GM21737 (cell line): Measurements from ENCODE around the gene KCTD18.

Source experiments
- ATAC-seq: cut with Tn5 transposase; IDR thresholded peaks from one replicate; pipeline ENCODE4 v1.9.1; 2021; ENCODE audit warnings: mild to moderate bottlenecking, moderate library complexity; ENCODE audit not compliant: unreplicated experiment

The KCTD18 gene

GRCh38 chr2:200455958-200456421, 53.9 kb downstream of the KCTD18 start:
- peak; percentile 52 for ATAC-seq

DNA sequence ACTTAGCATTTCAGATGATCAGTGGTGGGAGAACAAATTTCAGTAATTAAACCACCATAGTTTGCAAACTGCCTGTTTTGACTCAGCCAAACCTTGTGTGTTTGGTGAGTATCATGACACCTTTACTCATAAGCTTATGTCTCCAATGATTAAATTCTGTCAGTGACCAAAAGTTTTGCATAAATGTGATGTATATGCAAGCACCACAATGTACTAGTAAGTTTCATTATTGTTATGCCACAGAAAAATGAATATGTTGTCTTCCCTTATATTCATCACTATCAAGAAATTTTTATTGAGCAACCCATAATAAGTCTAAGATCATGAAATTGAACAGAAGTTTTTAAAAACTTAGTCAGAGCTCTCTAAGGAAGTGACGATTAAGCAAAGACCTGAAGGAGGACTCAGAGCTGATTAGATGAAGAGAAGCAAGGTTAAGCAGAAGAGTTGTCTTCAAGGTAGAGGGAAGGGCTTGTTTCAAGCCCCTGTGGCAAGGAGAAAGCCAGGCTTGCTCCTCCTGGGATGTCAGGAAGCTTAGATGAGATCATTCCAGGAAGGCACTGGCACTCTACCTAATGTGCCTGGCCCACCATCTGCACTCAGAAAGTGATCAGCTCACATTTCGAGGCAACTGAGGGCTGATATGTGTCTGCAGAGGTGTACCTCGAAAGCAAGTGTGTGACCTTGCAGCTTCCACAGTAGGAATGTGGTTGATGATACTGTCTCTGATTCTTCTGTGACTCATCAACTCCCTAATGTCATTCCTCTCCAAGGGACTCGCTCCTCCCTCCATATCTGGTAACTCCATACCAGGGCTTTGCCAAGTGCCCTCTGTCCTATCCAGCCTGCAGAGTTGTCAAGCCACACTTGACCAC, 54.7 kb downstream of the KCTD18 start:
- peak; percentile 76 for ATAC-seq

DNA sequence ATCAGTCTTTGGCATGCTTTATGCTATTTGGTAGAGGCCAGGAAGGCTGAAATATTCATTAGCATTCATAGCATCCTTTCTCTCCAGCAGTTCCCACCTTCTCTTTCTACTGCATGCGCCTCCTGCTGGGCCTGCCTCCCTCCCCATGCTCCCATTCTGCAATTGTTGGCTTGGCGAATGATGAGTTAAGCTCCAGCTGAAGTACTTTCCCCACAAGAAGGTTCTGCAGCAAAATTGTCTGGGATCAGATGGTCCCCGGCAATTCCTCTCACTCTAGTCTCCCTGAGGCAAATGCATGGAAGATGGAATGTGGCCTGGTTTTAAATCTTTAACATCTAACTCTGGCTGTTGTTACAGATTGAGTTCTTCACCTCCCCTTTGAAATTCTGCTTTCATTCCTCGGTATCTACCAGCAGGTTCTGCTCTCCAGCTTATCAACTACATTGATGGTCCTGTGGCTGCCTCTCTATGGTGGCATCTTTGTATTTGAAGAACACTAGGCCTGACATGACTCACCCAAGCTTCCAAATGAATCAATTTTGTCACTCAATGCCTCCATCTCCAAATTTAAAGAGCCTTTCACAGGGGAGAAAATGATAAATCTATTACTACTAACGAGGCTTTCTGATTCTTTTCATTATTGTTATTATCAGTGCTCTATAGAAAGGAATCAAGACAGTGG, 55.9 kb downstream of the KCTD18 start:
- no peak for ATAC-seq

DNA sequence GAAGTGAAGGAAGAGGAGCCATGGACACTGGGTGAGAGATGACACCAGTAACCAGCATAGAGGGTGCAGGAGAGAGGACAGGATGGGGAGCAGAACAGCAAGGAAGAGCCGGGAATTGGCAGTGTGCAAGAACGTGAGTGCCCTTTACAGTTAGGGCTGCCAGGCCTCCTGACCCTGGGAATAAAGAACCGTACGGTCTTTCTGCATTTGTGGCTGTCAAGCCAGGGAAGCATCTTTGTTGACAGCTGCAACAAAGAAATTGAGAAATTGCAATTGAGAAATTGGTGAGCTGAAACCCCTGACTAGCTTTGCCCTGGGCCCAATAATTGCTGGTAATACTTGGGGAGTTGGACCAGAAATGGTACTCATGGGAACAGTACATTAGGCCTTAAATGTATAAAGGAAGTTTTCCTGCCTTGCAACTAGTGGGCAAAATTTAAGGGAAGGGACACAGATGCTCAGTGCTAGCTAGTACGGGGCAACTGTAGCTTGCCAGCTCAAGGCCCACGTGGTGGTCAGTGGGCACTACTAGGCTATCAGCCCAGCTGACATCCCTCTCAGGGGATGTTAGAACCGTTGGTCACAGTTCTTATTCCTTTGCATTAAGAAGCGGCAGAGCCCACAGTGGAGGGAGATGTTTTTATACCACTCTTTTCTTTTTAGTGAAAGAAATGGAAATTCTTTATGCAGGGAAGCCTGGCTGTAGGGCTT, 56.6 kb downstream of the KCTD18 start:
- no peak for ATAC-seq

GRCh38 chr2:200452377-200452776, 57.5 kb downstream of the KCTD18 start:
- ATAC-seq: no peak

GRCh38 chr2:200451511-200451910, 58.4 kb downstream of the KCTD18 start:
- ATAC-seq: no peak

- ATAC-seq: no peak
Measured at GRCh38 chr2:200450288-200450687, 59.6 kb downstream of the KCTD18 start.

- ATAC-seq: no peak
Measured at GRCh38 chr2:200449149-200449548, 60.7 kb downstream of the KCTD18 start.

GRCh38 chr2:200448455-200448854, 61.4 kb downstream of the KCTD18 start:
- no peak for ATAC-seq

DNA sequence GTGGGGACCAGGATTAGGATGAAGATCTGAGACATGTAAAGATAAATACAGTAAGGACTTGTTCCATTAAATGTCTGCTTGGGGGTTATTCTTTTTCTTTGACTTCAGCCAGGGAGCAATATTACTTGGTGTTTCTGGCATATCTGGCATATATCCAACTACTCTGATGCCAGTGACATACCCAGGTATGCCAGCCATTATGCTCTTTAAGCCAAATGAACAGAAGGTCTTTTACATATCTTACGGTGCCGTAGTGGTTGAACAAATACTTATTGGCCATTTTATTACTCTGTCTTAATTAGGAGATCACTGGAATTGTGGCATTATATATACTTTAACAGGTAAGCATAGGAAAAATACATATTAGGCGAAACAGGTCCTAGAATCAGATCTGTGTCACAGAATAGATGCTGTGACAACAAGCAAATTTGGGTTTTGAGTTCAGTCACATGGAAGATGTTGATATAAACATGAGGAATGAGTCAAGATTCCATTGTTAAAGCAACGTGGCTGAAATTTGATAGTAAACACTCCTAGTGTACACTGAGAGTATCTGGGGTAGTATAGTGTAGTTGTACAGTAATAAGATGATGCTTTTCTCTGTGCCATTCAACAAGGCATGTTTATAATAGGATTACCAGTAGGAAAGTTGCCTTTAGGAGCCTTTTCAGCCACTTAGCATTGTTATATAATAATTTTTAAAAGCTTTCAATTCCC, 62.6 kb downstream of the KCTD18 start:
- ATAC-seq: no peak

DNA sequence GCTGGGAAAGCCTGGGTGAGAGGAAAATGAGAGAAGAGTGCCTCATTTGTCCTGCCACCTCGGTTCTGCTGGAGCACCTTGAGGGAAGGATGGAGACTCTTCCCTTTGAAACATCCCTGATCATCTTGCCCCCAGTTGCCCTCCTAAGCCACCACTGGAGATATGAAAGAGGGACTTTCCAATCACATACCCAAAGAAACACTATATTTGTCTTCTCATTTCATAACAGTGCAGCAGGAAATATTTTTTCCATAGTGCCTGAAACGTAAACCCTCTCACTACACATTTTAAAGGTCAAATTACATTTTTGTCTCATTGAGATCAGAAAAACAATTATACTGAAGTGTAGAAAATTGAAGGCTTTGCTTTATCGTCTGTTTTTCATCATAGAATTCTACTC, 63.3 kb downstream of the KCTD18 start:
- ATAC-seq: no peak

- ATAC-seq: no peak
Measured at GRCh38 chr2:200445284-200445683, 64.6 kb downstream of the KCTD18 start.

- ATAC-seq: no peak
Measured at GRCh38 chr2:200444530-200444929, 65.3 kb downstream of the KCTD18 start.

DNA sequence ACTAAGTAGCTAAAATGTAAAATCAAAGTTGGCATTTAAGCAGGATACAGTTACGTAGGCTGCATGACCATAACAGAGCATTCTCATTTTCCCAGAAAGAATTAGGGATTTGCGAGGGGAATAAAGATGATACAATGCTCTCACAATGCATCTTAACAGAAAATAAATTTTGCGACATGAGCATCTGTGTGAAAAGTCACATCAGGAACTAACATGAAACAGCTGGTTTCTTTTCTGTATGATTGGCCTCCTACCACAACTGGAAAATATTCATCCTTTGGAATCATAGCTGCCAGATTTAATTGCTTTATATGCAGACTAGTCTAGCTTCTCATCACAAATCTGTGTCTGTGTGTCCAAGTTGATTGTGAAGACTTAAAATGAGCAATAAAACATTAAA, 66.0 kb downstream of the KCTD18 start:
- no peak for ATAC-seq

- ATAC-seq: no peak
Measured at GRCh38 chr2:200443376-200443775, 66.5 kb downstream of the KCTD18 start.

DNA sequence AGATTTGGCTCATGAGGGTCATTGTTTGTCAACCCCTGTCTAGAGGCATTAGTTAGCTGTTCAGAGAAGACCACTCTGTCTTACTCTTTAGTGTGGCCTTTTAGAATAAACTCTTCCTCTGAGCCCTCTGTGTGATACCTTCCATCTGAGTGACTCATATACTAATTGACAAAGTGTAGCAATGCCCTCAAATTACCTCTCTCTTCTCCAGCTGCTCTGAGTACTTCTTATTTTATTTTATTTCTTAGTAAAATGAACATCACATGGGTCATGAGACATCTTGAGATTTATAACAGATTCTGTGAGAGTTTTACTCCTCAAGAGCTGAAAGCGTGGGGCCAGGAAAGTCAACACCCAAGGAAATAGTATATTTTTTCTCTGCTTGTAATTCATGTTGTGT, 67.4 kb downstream of the KCTD18 start:
- ATAC-seq: no peak

- no peak for ATAC-seq
Measured at GRCh38 chr2:200439981-200440380, 69.9 kb downstream of the KCTD18 start.
